Frontal cortex (tissue), 4 donors: ENCODE measurements around the gene KCNQ4. TPM values are rescaled to one million over a fixed set of nuclear protein-coding genes. Genes with fewer than 3 reads are reported as not detected.
A peak's percentile ranks its signal among the peaks of the same experiment; 100 is the strongest.

Experiments used
- DNase-seq, 2 donors: peaks; one replicate each; pipeline ENCODE4 v3.0.0; 2012; ENCODE audit warnings: low spot score in 2 of 2
- FAIRE-seq: peaks from 2 replicates; lab custom pipeline; 2012; peaks lifted over from hg19 to GRCh38; lab: Jason Lieb, UNC
- total RNA-seq: library from RNA; depleted of rRNA; stranded (reverse); fragments of >200 nt; gene quantifications from one replicate; pipeline ENCODE4 v1.2.3, GENCODE V29; 2014
- donor health status: control.
- donor health status: control.
- donor health status: control.

Gene KCNQ4
- total RNA-seq, 1 donor from 2014 or later = 1.2 TPM

DNA sequence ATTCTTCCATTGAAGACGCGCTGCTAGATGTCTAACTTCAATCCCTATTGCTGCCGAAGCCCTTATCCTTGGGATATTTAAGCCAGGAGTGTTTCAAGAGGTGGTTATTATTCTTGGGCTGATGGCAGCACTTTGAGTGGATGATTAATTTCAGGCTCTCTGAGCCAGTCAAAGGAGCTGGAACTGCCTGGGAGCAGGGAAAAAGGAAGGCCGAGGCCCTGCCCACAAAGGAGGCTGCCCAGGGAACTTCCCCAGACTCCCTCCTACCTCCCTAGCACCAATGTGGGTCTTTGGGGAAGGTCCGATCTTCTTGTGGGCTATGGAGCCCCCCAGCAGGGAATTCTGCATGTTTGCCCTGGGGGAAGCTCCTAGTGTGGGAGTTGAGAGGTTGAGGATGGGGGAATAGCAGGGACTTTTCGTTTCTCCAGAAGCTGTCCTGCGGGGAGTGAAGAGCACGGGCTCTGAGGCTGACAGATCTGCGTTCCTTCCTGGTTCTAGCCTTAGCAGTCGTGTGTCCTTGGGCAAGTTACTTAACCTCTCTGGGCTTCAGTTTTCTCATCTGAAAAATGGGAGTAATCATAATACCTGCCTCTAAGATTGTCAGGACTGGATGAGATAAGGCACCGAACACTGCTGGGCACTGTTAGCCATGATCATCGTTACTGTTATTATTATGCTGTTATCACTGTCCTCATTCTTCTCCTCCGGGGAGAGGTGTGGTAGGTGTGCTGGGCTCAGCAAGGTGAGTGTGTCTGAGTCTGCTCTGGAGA, 6.3 kb downstream of the KCNQ4 start:
- DNase-seq (no peak), FAIRE-seq (no peak)

GRCh38 chr1:40792036-40792435, 8.4 kb downstream of the KCNQ4 start:
- DNase-seq = no peak
- no peak for FAIRE-seq

GRCh38 chr1:40793617-40794016, 10.0 kb downstream of the KCNQ4 start:
- DNase-seq (no peak), FAIRE-seq (no peak)

- FAIRE-seq (no peak), DNase-seq (no peak)
Measured at GRCh38 chr1:40794048-40794447, 10.5 kb downstream of the KCNQ4 start.

DNA sequence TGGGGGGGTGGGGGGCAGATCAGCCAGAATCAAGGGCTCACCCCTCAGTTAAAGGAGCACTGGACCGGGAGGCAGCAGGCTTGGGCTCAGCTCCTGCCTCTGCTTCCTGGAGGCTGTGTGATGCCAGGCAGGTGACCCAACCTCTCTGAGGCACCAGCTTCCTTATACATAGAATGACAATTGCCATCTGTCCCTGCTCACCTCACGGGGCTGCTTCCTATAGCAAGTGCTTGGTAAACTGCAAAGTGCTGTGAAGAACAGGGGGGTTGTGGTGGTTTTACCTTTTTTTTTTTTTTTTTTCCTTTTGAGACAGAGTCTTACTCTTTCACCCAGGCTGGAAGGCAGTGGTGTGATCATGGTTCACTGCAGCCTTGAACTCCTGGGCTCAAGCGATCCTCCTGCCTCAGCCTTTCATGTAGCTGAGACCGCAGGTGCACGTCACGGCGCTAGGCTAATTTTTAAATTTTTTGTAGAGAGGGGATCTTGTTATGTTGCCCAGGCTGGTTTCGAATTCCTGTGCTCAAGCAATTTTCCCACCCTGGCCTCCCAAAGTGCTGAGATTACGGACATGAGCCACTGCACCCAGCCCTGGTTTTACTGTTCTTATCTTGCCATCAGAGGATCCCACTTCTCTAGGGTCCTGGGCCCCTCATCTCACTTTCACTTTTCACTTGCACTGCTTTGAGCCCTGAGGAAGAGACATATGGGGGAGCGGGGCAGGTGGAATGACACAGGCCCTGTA, 11.6 kb downstream of the KCNQ4 start:
- FAIRE-seq (no peak), DNase-seq (no peak)

- FAIRE-seq = no peak
Measured at GRCh38 chr1:40795811-40796586, 12.4 kb downstream of the KCNQ4 start.

GRCh38 chr1:40796939-40797667, 13.5 kb downstream of the KCNQ4 start:
- FAIRE-seq = no peak

More at GRCh38 chr1:40795811-40796586, 12.4 kb downstream of the KCNQ4 start:
- DNase-seq = no peak

DNA sequence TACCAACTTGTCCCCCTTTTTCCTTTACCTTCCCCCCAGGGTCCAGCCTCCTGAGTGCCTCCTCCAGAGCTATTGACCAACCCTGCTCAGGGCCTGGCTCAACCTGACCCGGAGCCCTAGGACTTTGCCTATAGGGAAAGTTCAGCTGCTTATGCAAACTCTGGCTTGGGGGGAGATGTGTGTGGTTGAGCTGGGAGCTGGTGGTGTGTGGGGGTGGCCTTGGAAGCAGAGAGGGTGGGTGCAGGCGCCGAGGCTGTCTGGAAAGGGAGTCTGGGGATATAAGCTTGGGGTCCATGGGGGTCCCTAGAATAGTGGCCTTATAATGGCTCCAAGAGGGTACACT, 14.1 kb downstream of the KCNQ4 start:
- DNase-seq (no peak), FAIRE-seq (no peak)

More at GRCh38 chr1:40796939-40797667, 13.5 kb downstream of the KCNQ4 start:
- DNase-seq = no peak

DNA sequence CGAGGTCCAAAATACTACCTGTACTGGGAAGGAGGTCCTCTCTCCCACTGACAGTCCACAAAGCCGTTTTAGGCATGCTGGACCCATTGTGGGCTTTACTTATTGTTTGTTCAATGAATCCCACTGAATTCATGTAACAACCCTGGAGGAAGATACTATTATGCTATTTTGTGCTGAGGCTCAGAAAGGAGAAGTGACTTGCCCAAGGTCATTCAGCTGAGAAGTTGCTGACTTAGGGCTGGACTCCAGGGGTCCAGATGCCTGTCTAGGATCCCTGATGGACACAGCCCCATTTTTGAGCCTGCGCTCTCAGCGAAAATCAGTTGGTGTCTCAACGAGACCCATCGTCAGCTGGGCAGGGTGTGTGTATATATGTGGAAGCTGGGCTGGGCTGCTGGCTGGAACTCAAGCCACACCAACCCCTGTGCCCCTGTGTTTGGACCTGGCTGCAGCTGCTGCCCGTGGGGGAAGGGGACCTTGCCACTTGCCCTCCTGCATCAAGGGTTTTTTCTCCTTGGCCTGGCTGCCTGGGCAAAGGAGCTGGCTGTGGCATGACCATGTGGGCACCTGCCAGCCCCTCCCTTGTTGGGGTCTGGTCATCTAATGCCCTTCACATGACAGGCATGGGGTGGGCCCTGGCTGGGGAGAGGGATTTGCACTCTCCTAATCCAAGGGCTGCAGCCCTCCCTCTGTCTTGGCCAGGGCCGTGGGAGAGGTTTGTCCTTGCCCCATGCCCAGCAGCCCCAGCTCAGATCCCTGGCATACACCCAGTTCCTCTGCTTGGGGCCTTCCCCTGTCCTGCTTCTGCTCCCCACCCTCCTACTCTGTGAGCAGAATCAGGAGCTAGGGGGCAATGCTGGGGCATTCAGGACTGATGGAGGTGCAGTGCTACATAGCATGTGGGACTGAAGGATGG, 15.0 kb downstream of the KCNQ4 start:
- DNase-seq = no peak
- no peak for FAIRE-seq

- DNase-seq = no peak
- no peak for FAIRE-seq
Measured at GRCh38 chr1:40799351-40799867, 15.8 kb downstream of the KCNQ4 start.

- no peak for FAIRE-seq
- no peak for DNase-seq
Measured at GRCh38 chr1:40801742-40802077, 18.1 kb downstream of the KCNQ4 start.

DNA sequence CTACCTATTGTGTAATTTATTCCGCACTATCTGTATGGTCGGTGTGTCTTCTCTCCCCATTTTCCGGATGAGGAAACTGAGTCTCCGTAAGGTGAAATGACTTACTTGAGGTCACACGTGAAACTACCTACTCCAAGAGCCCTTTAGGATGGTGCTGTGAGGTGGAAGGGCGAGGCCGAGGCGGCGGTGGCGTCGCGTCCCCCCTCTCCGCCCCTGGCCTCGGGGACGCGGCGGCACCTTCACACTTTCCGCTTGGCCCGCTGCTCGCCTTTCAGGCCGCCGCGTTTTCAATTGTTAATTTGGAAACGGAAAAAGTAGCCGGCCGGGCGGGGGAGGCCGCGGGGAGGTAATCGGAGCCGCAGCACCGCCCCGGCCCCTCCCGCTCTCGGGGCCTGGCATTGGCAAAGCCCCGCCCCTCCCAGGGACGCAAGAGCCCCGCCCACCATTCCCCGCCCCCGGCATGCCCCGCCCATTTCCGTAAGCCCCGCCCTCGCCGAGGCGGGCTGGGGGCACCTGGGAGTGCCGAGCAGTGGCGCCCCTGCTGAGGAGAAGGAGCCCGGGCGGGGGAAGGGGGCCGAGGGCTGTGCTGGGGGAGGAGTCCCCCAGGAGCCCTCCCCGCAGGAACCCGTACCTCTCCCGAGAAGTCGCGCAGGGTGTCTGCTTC, 18.6 kb downstream of the KCNQ4 start:
- no peak for FAIRE-seq
- peak in 1 of 2 donors; percentile 93 for DNase-seq

DNA sequence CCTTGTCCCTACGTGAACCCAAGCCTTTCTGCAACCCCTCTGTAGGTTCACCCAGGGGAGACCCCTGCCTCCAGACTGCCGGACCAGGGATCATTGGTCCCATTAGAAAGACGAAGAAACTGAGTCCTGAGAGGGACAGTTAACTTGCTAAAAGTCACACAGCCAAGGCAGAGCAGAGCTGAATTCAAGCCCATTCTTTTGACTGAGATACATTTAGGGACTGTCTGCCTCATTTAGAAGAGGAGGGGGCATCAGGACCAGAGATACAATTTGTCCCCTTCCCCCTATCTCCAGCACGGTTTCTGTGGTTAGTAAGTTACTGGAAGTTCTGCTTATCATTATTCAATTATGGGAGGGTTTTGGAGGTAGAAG, 19.1 kb downstream of the KCNQ4 start:
- no peak for FAIRE-seq
- DNase-seq = no peak

DNA sequence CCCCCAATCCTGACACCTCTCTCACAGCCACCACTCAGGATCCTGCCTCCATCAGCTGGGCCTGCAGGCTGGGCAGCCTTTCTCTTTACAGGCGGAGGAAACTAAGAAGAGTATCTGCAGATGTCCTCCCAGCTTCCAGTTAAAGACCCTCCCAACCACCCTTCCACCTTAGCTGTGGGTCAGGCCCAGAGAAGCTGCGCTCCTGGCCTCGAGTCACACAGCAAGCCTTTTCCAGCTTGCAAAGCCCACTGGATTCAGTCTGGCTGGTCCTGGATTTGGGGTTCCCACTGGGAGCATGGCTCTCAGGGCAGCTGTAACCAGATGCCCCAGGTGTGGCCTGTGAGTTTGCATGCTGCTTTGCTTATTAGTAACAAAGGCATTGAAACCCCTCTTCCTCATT, 19.9 kb downstream of the KCNQ4 start:
- FAIRE-seq (no peak), DNase-seq (no peak)

DNA sequence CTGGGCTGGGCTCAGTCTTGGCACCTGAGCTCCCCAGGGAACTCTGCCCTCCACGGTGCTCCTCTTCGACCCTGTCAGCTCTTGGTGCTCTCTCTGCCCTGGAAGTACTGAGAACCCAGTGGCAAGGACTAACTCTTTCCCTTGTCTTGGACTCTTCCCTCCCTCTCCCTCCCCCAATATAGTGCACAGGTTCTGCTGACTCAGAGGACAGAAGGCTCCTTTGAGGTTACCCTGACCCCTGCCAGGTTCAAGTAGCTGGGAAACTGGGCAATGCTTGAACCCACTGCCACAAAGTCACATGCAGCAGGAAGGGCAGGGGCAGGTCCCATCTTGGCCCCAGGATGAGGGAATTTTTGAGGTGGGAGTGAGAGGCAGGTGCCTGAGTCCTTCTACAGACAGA, 20.3 kb downstream of the KCNQ4 start:
- FAIRE-seq = no peak

GRCh38 chr1:40806240-40806639, 22.7 kb downstream of the KCNQ4 start:
- DNase-seq = no peak
- FAIRE-seq = no peak

More for the DNA sequence above, 20.3 kb downstream of the KCNQ4 start:
- DNase-seq = no peak

DNA sequence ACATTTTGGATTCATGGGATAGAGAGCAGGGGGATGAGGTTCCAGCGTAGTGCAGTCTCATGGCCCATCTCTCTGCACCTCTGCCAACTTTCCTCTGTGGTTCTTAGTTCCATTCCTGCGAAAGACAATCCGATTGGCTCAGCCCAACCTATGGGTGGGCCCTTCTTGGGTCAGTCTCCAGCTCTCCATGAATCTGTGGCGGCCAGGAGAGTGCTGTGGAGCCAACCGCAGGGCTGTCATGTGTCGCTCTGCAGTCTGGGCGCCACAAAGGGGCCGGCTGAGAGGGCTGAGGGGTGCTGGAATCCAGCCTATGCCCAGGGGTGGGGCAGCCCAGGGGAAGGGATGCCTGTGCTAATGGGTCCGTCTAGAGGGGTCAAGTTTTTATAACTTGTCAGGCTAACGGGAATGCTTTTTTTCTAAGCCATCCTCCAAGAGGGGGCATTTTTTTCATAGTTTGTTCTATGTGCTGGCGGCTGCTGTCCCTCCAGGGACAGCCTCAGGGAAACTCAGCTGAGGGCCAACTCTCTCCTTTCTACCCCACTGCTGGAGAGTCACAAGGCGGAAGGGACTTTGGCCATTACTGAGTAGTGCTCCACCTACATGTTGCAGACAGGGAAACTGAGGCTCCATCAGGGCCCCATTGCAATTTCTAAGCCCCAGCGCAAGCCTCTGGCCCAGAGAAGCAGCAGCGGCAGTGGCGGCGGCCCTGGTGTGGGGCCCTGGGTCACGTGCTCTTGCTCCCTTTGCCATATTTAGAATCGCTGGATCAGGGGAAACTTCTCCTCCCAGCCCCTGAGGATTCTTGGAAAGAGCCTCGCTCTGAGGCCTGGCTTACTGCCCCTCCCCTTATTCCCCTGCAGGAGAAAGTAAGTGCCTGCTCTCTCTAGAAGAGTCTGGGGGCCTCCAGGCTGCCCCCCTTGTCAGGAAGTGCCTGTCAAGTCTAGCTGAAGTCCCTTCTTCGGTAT, 23.4 kb downstream of the KCNQ4 start:
- DNase-seq = no peak

More for the DNA sequence above, 23.4 kb downstream of the KCNQ4 start:
- no peak for FAIRE-seq
